Neural progenitor cell (in vitro differentiated cells): ENCODE data around the gene DNAJC1. TPM values are rescaled to one million over a fixed set of nuclear protein-coding genes. Genes with fewer than 3 reads are reported as not detected.

Experiments
- DNase-seq: peaks from one replicate; pipeline ENCODE4 v3.0.0-alpha.2; 2016; ENCODE audit warnings: low spot score
- H2AFZ ChIP-seq: fragments of 200-600 bp; sonication (generic); replicated peaks from 2 replicates; pipeline ENCODE4 v1.6.1; 2016; ENCODE audit warnings: antibody characterized with exemption
- H3F3A ChIP-seq: fragments of 200-600 bp; sonication (generic); 2 replicates; pipeline ENCODE4 v1.6.1; 2016; ENCODE audit warnings: antibody characterized with exemption, low read depth
- H3K27ac ChIP-seq: fragments of 200-600 bp; sonication (generic); 2 replicates; pipeline ENCODE4 v1.5.1; 2016; ENCODE audit warnings: mild to moderate bottlenecking
- H3K27me3 ChIP-seq: fragments of 200-600 bp; sonication (generic); 2 replicates; pipeline ENCODE4 v1.6.1; 2016; ENCODE audit warnings: mild to moderate bottlenecking, moderate library complexity
- H3K36me3 ChIP-seq: fragments of 200-600 bp; sonication (generic); 2 replicates; pipeline ENCODE4 v1.5.1; 2016
- H3K4me1 ChIP-seq: fragments of 200-600 bp; sonication (generic); 2 replicates; pipeline ENCODE4 v1.6.1; 2016; ENCODE audit warnings: mixed run types
- H3K4me2 ChIP-seq: fragments of 200-600 bp; sonication (generic); 2 replicates; pipeline ENCODE4 v1.6.1; 2016
- H3K4me3 ChIP-seq: fragments of 200-600 bp; sonication (generic); 2 replicates; pipeline ENCODE4 v1.5.1; 2016
- H3K79me2 ChIP-seq: fragments of 200-600 bp; sonication (generic); 2 replicates; pipeline ENCODE4 v1.6.1; 2016; ENCODE audit warnings: low read depth
- H3K9ac ChIP-seq: fragments of 200-600 bp; sonication (generic); 2 replicates; pipeline ENCODE4 v1.6.1; 2016
- H3K9me3 ChIP-seq: fragments of 200-600 bp; sonication (generic); 2 replicates; pipeline ENCODE4 v1.5.1; 2016; ENCODE audit warnings: low read depth
- H4K20me1 ChIP-seq: fragments of 200-600 bp; sonication (generic); 2 replicates; pipeline ENCODE4 v1.6.1; 2016; ENCODE audit warnings: low read depth
- H3K27ac Mint-ChIP-seq: 3 replicates; pipeline ENCODE4 v1.8.0; 2021; ENCODE audit warnings: mixed read lengths
- H3K27me3 Mint-ChIP-seq: 2 replicates; pipeline ENCODE4 v1.8.0; 2022; ENCODE audit warnings: low read depth, mild to moderate bottlenecking, inconsistent platforms, moderate library complexity, mixed read lengths; ENCODE audit not compliant: insufficient read depth
- H3K36me3 Mint-ChIP-seq: 3 replicates; pipeline ENCODE4 v1.8.0; 2021; ENCODE audit warnings: mixed read lengths
- H3K4me1 Mint-ChIP-seq: 3 replicates; pipeline ENCODE4 v1.8.0; 2021; ENCODE audit warnings: mixed read lengths
- H3K4me3 Mint-ChIP-seq: 3 replicates; pipeline ENCODE4 v1.8.0; 2021; ENCODE audit warnings: mild to moderate bottlenecking, moderate library complexity, mixed read lengths
- H3K9me3 Mint-ChIP-seq: 3 replicates; pipeline ENCODE4 v1.8.0; 2020; ENCODE audit warnings: mixed read lengths
- CTCF ChIP-seq: fragments of 200-600 bp; sonication (generic); IDR thresholded peaks from 2 replicates; pipeline ENCODE4 v1.5.1; 2017; ENCODE audit warnings: antibody characterized with exemption, mild to moderate bottlenecking
- EZH2 ChIP-seq: fragments of 200-600 bp; sonication (generic); IDR thresholded peaks from 2 replicates; pipeline ENCODE4 v1.6.1; 2017; ENCODE audit warnings: antibody characterized with exemption, mild to moderate bottlenecking, moderate library complexity
- EZH2phosphoT487 ChIP-seq: fragments of 200-600 bp; sonication (generic); IDR thresholded peaks from 2 replicates; pipeline ENCODE4 v1.6.1; 2017; ENCODE audit warnings: antibody characterized with exemption
- total RNA-seq: library from RNA; depleted of rRNA; stranded (reverse); fragments of >200 nt; gene quantifications from 2 replicates; pipeline ENCODE4 v1.2.3, GENCODE V29; 2015; ENCODE audit warnings: low replicate concordance

The DNAJC1 gene
- total RNA-seq, 1 donor from 2014 or later = 55.3 TPM

- H3K27ac Mint-ChIP-seq = no peak overlapping the region
- no peak overlapping the region for H3K4me3 Mint-ChIP-seq
- Histone ChIP-seq H3K4me2 (no peak overlapping the region), H4K20me1 (no peaks in the 10 kb centered on the region), H3K27me3 (no peaks in the 10 kb centered on the region), H3F3A (peaks cover 9% of the 10 kb centered on the region), H3K9me3 (no peaks in the 10 kb centered on the region), H3K36me3 (peaks cover 3% of the 10 kb centered on the region), H3K27ac (no peak overlapping the region), H3K4me1 (peaks cover 6% of the 10 kb centered on the region), H2AFZ (no peak overlapping the region), H3K79me2 (no peaks in the 10 kb centered on the region), H3K4me3 (no peak overlapping the region), H3K9ac (no peak overlapping the region)
- H3K4me1 Mint-ChIP-seq = no peaks in the 10 kb centered on the region
- DNase-seq = no peak
- no peak for TF ChIP-seq EZH2phosphoT487
- no peak for TF ChIP-seq EZH2
- H3K9me3 Mint-ChIP-seq = peaks cover 50% of the 10 kb centered on the region
- H3K27me3 Mint-ChIP-seq = no peaks in the 10 kb centered on the region
- peaks cover 54% of the 10 kb centered on the region for H3K36me3 Mint-ChIP-seq
Measured at GRCh38 chr10:21891439-21891838, 112.1 kb downstream of the DNAJC1 start.

- TF ChIP-seq EZH2phosphoT487 (no peak), EZH2 (no peak), CTCF (no peak)
- peaks cover 64% of the 10 kb centered on the region for H3K9me3 Mint-ChIP-seq
Measured at GRCh38 chr10:21889477-21890275, 113.9 kb downstream of the DNAJC1 start.

GRCh38 chr10:21888959-21889358 lies 114.6 kb downstream of the DNAJC1 start:
- H3K4me2 ChIP-seq = no peak overlapping the region
- no peak overlapping the region for H3K27ac ChIP-seq
- Mint-ChIP-seq H3K27ac (no peak overlapping the region), H3K27me3 (no peaks in the 10 kb centered on the region), H3K36me3 (peaks cover 44% of the 10 kb centered on the region), H3K4me1 (no peaks in the 10 kb centered on the region), H3K9me3 (peaks cover 59% of the 10 kb centered on the region), H3K4me3 (no peak overlapping the region)
- no peaks in the 10 kb centered on the region for H4K20me1 ChIP-seq
- DNase-seq = no peak
- no peak for TF ChIP-seq EZH2phosphoT487
- peaks cover 2% of the 10 kb centered on the region for H3K9me3 ChIP-seq
- H3F3A ChIP-seq = peaks cover 9% of the 10 kb centered on the region
- H3K4me1 ChIP-seq = peaks cover 6% of the 10 kb centered on the region
- no peaks in the 10 kb centered on the region for H3K27me3 ChIP-seq
- H2AFZ ChIP-seq = no peak overlapping the region
- H3K9ac ChIP-seq = no peak overlapping the region
- no peak overlapping the region for H3K4me3 ChIP-seq
- H3K36me3 ChIP-seq = peaks cover 3% of the 10 kb centered on the region
- no peaks in the 10 kb centered on the region for H3K79me2 ChIP-seq

More at GRCh38 chr10:21889477-21890275, 113.9 kb downstream of the DNAJC1 start:
- Mint-ChIP-seq H3K27ac (no peak overlapping the region), H3K4me3 (no peak overlapping the region), H3K4me1 (no peaks in the 10 kb centered on the region), H3K36me3 (peaks cover 49% of the 10 kb centered on the region), H3K27me3 (no peaks in the 10 kb centered on the region)
- Histone ChIP-seq H3K27me3 (no peaks in the 10 kb centered on the region), H3K4me3 (no peak overlapping the region), H3K4me2 (no peak overlapping the region), H3K36me3 (peaks cover 3% of the 10 kb centered on the region), H3F3A (peaks cover 9% of the 10 kb centered on the region), H4K20me1 (no peaks in the 10 kb centered on the region), H3K27ac (peak overlapping the region; percentile 35), H3K9ac (no peak overlapping the region), H3K4me1 (peaks cover 6% of the 10 kb centered on the region), H3K9me3 (peaks cover 2% of the 10 kb centered on the region), H3K79me2 (no peaks in the 10 kb centered on the region), H2AFZ (no peak overlapping the region)
- no peak for DNase-seq

- no peak overlapping the region for H3K4me2 ChIP-seq
- no peaks in the 10 kb centered on the region for H3K27me3 ChIP-seq
- no peak overlapping the region for H3K4me3 ChIP-seq
- Mint-ChIP-seq H3K9me3 (peaks cover 42% of the 10 kb centered on the region), H3K27me3 (no peaks in the 10 kb centered on the region), H3K36me3 (peaks cover 35% of the 10 kb centered on the region), H3K4me1 (no peaks in the 10 kb centered on the region), H3K4me3 (no peak overlapping the region), H3K27ac (no peak overlapping the region)
- H3K9me3 ChIP-seq = peaks cover 2% of the 10 kb centered on the region
- H3K36me3 ChIP-seq = no peaks in the 10 kb centered on the region
- no peak for DNase-seq
- no peak overlapping the region for H2AFZ ChIP-seq
- no peaks in the 10 kb centered on the region for H4K20me1 ChIP-seq
- no peaks in the 10 kb centered on the region for H3K79me2 ChIP-seq
- TF ChIP-seq CTCF = no peak
- no peak for TF ChIP-seq EZH2
- no peak for TF ChIP-seq EZH2phosphoT487
- H3K4me1 ChIP-seq = peaks cover 6% of the 10 kb centered on the region
- H3F3A ChIP-seq = peaks cover 9% of the 10 kb centered on the region
- no peak overlapping the region for H3K27ac ChIP-seq
- H3K9ac ChIP-seq = no peak overlapping the region
Measured at GRCh38 chr10:21885940-21886339, 117.6 kb downstream of the DNAJC1 start.
